Measurements from ENCODE around the gene RAB27A.

The RAB27A gene

DNA sequence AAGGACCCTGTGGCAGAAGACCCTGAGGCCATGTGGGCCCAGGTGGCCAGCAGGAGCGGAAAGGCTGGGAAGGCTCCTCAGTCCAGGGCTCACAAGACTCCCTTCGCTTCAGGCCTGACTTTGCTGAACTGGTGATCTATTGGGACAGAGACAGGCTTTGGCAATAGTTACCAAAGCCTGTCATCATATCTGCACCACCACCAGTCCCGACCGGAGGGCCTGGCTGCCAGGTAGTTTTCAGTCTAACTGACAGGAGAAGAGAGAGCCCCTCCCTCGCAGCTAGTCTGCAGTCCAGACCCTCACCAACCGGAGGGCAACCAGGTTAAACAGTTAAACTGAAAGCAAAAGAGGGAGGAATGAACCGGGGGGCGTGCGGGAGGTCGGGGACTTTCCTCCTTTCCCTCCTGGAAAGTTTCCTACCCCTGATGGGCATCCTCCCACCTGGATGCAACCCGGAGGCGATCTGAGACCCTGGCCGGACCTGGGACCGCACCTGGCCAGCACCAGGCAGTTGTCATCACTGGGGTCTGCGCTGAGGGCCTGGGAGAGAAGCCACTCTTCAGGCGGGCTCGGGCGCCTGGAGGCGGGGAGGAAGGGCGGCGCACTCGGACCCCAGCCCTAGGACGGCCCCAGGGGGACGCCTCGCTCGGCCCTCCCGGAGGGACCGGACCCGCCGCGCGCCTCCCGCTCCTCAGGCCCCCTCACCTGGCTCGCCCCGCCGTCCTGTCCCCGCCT is 435 bp downstream of the RAB27A start:
- TF ChIP-seq TAF1 (IDR thresholded peaks at IDR 0.05; ENCODE audit: low read depth): no peak
- TF ChIP-seq EP300 (IDR thresholded peaks at IDR 0.05; ENCODE audit: borderline replicate concordance): no peak
- no peak for TF ChIP-seq NFIC (IDR thresholded peaks at IDR 0.05)
- TF ChIP-seq, protein P1, sequence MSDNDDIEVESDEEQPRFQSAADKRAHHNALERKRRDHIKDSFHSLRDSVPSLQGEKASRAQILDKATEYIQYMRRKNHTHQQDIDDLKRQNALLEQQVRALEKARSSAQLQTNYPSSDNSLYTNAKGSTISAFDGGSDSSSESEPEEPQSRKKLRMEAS (IDR thresholded peaks at IDR 0.05): no peak; the same call in 1 of the 2 replicates
- TF ChIP-seq, protein P2, sequence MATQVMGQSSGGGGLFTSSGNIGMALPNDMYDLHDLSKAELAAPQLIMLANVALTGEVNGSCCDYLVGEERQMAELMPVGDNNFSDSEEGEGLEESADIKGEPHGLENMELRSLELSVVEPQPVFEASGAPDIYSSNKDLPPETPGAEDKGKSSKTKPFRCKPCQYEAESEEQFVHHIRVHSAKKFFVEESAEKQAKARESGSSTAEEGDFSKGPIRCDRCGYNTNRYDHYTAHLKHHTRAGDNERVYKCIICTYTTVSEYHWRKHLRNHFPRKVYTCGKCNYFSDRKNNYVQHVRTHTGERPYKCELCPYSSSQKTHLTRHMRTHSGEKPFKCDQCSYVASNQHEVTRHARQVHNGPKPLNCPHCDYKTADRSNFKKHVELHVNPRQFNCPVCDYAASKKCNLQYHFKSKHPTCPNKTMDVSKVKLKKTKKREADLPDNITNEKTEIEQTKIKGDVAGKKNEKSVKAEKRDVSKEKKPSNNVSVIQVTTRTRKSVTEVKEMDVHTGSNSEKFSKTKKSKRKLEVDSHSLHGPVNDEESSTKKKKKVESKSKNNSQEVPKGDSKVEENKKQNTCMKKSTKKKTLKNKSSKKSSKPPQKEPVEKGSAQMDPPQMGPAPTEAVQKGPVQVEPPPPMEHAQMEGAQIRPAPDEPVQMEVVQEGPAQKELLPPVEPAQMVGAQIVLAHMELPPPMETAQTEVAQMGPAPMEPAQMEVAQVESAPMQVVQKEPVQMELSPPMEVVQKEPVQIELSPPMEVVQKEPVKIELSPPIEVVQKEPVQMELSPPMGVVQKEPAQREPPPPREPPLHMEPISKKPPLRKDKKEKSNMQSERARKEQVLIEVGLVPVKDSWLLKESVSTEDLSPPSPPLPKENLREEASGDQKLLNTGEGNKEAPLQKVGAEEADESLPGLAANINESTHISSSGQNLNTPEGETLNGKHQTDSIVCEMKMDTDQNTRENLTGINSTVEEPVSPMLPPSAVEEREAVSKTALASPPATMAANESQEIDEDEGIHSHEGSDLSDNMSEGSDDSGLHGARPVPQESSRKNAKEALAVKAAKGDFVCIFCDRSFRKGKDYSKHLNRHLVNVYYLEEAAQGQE (IDR thresholded peaks at IDR 0.05; ENCODE audit: low read depth): no peak
- no peak for TF ChIP-seq CEBPB (IDR thresholded peaks at IDR 0.05)
- peak; percentile 62 for TF ChIP-seq ZBTB7A (IDR thresholded peaks at IDR 0.05; ENCODE audit: low read depth)
- TF ChIP-seq TEAD4 (IDR thresholded peaks at IDR 0.05): no peak

DNA sequence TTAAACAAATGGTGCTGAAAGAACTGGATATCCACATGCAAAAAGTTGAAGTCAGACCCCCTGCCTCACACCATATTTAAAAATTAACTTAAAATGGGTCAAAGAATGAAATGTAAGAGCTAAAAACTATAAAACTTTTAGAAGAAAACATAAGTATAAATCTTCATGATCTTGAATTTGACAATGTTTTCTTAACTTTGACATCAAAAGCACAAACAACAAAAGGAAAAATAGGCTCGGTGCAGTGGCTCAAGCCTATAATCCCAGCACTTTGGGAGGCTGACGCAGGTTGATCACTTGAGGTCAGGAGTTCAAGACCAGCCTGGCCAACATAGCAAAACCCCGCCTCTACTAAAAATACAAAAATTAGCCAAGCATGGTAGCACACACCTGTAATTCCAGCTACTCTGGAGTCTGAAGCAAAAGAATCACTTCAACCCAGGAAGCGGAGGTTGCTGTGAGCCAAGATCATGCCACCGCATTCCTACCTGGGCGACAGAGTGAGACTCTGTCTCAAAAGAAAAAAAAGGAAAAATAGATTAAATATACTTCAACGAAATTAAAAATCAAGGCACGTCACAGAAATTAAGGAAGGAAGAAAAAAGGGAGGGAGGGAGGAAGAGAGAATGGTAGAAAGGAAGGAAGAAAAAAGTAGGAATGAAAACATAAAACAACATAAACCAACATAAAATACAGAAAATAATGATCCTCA is 1.5 kb downstream of the RAB27A start:
- TF ChIP-seq CREB1 (IDR thresholded peaks at IDR 0.05; ENCODE audit: low read depth) (no peak), EP300 (IDR thresholded peaks at IDR 0.05; ENCODE audit: borderline replicate concordance) (no peak), TEAD4 (IDR thresholded peaks at IDR 0.05) (no peak), RAD21 (IDR thresholded peaks at IDR 0.05; ENCODE audit: low read depth) (no peak), TAF1 (IDR thresholded peaks at IDR 0.05; ENCODE audit: low read depth) (no peak), NFIC (IDR thresholded peaks at IDR 0.05) (no peak), YY1 (IDR thresholded peaks at IDR 0.05; ENCODE audit: low read depth) (no peak), EGR1 (IDR thresholded peaks at IDR 0.05) (no peak), FOXM1 (IDR thresholded peaks at IDR 0.05; ENCODE audit: borderline replicate concordance, low read depth) (no peak), CEBPB (IDR thresholded peaks at IDR 0.05) (no peak), TCF12 (IDR thresholded peaks at IDR 0.05; ENCODE audit: low read depth) (no peak)
- TF ChIP-seq, protein P2 (IDR thresholded peaks at IDR 0.05; ENCODE audit: low read depth): no peak
- TF ChIP-seq, protein P1 (IDR thresholded peaks at IDR 0.05): no peak
- TF ChIP-seq, protein P3, sequence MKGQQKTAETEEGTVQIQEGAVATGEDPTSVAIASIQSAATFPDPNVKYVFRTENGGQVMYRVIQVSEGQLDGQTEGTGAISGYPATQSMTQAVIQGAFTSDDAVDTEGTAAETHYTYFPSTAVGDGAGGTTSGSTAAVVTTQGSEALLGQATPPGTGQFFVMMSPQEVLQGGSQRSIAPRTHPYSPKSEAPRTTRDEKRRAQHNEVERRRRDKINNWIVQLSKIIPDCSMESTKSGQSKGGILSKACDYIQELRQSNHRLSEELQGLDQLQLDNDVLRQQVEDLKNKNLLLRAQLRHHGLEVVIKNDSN (IDR thresholded peaks at IDR 0.05): no peak

DNA sequence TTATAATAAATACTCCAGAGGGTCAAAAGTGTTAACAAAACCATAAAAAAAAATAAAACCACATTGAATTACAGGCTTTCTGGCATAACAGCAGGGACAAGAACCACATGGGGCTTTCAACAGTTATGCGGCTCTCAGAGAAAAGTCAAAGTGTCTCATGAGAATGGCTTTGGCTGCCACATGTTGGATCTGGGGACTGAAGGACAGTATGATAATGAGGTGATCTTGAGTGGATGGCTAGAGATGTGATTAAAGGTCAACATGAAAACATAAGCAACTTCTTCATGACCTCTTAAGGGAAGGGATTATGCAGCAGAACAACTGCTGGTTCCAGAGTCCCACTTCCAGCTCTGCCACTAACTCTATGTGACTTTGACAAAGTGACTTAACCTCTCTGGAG is 5.2 kb downstream of the RAB27A start:
- TF ChIP-seq CEBPB (IDR thresholded peaks at IDR 0.05) (no peak), TAF1 (IDR thresholded peaks at IDR 0.05; ENCODE audit: low read depth) (no peak), FOXM1 (IDR thresholded peaks at IDR 0.05; ENCODE audit: borderline replicate concordance, low read depth) (no peak), TEAD4 (IDR thresholded peaks at IDR 0.05) (no peak), YY1 (IDR thresholded peaks at IDR 0.05; ENCODE audit: low read depth) (no peak), EGR1 (IDR thresholded peaks at IDR 0.05) (no peak), TCF12 (IDR thresholded peaks at IDR 0.05; ENCODE audit: low read depth) (no peak), RAD21 (IDR thresholded peaks at IDR 0.05; ENCODE audit: low read depth) (no peak), ZBTB7A (IDR thresholded peaks at IDR 0.05; ENCODE audit: low read depth) (no peak)
- TF ChIP-seq, protein P2 (IDR thresholded peaks at IDR 0.05; ENCODE audit: low read depth): no peak
- TF ChIP-seq, protein P1 (IDR thresholded peaks at IDR 0.05): no peak
